GM19372 (cell line): ENCODE data around the gene OR10A3.

Source experiments
- ATAC-seq: cut with Tn5 transposase; IDR thresholded peaks from one replicate; pipeline ENCODE4 v1.9.1; 2021; ENCODE audit warnings: mild to moderate bottlenecking, low read depth, moderate library complexity; ENCODE audit not compliant: unreplicated experiment

OR10A3 gene

DNA sequence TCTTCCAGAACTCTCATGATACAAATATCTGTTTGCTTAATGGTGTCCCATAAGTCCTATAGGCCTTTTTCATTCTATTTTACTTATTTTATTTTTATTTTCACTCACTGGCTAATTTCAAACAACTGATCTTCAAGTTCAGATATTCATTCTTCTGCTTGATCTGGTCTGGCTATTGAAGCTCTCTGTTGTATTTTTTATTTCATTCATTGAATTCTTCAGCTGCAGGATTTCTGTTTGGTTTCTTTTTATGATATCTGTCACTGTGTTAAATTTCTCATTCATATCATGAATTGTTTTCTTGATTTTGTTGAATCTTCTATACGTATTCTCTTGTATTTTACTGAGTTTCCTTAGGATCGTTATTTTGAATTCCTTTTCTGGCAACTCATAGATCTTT lies 2.6 kb upstream of the OR10A3 start:
- no peak for ATAC-seq

DNA sequence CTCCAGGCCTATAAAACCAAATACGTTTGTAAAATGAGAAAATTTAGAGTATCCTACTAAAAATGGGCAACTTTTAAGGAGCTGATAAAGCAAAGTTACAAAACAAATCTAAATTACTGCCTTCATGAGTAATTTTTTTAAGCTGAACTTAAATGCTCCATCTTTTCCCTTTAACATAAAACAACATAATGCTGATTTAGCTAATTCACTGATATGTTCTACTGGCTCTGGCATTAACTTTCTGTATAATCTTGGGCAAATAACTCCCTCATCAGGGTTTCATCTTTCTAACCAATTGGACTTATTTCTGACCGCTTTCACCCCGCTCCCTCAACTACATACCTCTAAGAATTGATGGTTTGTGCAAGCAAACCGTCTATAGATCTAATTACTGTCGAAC lies 362 bp downstream of the OR10A3 start:
- ATAC-seq = no peak

DNA sequence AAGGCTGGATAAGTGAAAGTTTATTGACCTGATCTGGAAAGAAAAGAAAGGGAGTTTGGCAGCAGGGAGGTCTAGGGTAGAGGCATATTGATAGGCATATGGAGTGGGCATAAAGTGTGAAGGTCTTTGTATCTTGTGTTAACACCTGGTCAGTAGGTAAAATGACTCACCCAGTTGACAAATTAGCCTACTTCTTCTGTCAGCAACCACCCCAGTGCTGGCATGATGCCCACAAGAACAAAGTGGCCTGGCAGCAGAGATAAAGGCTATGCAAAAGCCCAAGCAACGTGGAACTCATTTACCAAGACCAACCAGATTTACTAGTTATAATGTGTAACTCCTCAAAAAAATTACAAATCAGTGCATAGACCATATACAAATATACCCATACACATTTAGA lies 4.9 kb downstream of the OR10A3 start:
- ATAC-seq = no peak

DNA sequence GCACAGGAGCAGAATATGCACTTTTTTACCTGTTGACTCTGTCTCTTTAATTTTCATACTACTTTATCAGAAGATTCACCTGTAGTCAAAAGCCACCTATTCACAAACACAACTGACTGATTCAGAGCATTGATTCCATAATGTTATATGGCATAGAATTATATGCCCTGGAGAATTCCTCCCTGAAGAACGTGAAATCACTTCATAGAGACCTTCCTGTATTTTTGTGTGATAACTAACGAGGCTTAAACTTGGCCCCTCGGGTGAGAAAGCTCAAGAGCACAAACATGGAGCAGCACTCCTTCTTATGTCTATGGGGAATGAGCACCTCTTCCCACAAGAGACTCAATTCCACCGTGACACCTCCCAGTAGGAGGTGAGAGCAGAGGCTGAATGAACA lies 10.3 kb downstream of the OR10A3 start, which contains the start of gene OR10A6:
TSS of gene OR10A6 (minus strand) at position 101 of the 400 bp plus-strand sequence. CDS start 2,606 bp downstream, outside the sequence.
- no peak for ATAC-seq

DNA sequence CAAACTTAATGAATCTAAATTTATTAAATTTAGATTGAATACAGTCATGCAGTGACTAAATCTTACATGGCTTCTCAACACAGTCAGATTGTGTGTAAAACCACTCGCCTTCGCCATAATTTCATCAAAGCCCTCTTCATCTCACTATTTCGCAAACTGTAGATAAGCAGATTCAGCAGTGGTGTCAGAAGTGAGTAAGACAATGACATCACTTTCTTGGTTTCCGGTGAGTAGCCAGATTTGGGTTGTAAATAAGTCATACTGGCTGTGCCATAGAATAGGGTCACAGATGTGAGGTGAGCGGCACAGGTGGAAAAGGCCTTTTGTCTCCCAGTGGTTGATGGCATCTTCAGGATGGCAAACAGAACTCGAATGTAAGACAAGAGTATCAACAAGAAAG lies 13.9 kb downstream of the OR10A3 start:
- ATAC-seq = no peak

DNA sequence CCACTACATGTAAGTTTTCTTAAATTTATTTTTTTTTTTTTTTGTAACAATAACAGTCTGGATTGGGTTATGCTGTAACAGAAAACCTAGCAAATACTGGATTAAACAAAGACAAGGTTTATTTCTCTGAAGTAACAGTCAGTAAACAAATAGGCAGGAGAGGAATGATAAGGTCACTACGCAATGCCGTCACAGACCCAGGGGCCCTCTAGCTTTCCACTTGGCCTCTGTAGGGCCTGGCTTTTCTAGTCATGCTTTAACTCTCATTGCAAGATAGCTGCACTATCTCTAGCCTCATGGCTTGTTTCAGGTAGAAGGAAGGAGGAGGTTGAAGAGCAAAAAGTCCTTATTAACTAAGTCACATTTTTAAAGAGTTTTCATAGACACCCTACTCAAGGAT lies 17.0 kb downstream of the OR10A3 start:
- ATAC-seq = no peak

DNA sequence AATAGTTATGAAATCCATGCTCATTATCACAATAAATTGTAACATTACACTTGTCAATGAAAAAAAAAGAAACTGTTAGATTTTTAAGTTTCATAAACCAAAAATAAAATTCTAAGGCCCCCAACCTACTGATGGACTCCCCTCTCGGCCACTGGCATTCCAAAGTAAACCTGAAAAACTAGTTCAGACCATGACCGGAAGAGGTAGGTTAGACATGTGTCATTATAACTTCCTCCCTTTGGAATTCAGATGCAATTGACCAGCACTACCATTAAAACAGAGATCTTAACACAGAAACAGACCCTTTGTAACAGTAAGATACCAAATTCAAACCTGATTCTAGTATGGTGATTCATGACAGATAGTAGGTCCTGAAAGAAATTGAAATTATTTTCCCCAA lies 23.4 kb downstream of the OR10A3 start:
- no peak for ATAC-seq

DNA sequence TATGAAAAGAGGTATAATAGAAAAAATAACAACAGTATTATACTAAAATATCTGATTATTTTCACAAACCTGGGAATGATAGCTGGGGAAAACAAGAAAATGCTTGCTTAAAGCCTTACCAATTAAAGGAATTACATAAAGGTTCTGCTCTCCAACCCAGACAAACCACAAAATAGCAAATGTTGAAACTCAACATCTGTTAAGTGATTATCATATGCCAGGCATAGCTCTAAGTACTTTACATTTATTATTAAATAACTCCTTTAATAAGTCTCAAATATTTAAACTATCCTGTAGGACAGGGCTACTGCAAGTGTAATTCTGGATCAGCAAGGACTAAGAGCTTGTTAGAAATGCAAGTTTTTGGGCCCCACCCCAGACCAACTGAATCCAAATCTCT lies 30.5 kb downstream of the OR10A3 start:
- ATAC-seq = no peak

DNA sequence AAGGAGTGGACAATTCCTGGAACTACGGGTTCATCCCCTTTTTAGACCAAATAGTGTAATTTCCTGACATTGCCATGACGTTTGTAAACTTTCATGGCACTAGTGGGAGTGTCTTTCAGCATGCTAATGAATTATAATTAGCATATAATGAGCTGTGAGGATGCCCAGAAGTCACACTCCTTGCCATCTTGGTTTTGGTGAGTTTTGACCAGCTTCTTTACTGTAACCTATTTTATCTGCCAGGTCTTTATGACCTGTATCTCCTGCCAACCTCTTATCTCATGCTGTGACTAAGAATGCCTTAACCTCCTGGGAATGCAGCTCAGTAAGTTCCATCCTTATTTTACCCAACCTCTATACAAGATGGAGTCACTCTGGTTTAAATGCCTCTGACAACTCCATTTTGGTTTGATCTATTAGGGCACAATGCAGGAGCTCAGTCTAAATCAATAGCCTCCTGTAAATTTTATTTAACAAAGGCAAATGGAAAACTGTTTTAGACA lies 31.2 kb downstream of the OR10A3 start:
- ATAC-seq = no peak

DNA sequence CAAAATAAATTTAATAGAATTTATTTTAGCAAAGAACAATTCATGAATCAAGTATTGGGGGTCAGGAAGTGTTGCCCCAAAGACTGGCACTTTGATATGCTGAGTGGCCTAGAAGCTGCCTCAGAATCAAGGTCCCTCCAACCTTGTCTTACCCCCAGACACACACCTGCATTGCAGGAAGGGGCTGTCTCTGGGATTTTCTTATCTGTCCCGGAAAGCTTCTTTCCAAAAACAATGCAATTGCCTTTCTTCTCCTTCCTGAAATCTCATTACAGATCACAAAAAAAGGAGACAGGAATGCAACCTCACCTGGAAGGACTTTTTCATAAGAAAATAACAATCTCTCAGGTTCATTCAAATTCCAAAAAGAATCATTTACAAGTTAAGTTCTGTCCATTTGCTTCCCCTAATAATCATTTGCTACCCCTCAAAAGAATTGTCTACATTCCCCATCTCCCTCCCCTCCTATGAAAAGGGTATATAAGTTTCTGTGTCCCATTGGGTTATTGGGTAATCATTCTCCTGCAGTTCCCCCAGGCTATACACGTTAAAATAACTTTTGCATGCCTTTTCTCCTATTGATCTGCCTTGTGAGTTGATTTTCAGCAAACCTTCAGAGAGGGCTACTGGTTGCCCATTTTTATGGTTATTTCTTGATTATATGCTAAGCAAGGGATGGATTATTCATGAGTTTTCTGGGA lies 31.8 kb downstream of the OR10A3 start:
- ATAC-seq = no peak

DNA sequence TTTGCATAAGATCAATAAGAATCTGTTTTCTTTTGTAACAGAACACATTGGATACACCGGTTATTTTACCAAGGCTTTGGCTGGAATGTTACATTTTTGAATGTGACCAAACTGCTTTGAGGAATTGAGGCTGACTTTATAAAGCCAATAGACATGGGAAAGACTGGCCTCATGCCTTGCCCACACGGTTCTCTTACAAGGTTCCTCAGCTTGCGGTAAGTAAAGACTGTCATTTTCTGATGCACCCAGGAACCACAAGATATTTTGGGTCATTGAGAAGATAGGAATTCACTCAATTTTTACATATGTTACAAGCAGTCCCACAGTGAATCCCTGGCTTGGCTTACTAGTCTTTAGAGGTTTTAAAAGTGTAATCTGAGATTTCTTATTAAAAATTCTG lies 34.4 kb downstream of the OR10A3 start:
- no peak for ATAC-seq

DNA sequence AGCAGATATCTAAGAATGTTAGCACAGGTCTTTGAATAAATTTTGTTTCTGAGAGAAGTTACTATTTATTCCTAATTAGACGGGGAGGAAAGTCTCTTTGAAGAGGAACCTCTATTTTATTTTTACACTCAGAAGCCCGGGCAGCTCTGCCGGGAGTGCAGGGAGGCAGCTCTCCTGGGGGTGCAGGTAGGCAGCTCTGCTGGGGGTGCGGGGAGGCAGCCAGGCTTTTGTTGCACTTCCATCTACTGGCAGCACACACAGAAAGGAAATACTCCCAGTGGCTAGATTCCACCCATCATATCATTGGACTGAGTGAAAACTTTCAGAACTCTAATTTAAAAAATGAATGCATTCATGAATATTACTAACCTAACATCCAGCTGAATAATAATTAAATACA lies 35.0 kb downstream of the OR10A3 start:
- ATAC-seq = no peak

DNA sequence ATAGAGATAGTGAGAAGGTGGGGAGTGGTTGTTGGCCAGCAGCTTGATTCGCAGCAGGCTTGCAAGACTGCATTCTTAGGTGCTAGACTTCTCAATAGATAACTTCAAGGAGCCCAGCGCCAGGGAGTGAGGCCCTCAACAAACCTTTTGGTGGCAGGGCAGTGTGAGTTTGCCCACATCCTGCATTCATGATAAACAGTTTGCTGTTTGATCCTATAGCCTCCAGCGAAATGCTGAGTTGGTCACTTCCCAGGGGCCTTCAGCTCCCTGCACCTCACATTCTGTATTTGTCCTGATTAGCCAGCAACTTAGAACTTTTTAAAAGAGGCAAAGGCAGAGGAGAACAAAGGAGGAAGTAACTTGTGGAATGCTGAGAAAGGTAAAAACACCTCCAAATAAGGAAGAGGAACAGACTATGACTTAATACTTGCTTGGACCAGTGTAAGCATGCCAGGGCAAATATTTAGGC lies 35.5 kb downstream of the OR10A3 start:
- no peak for ATAC-seq

DNA sequence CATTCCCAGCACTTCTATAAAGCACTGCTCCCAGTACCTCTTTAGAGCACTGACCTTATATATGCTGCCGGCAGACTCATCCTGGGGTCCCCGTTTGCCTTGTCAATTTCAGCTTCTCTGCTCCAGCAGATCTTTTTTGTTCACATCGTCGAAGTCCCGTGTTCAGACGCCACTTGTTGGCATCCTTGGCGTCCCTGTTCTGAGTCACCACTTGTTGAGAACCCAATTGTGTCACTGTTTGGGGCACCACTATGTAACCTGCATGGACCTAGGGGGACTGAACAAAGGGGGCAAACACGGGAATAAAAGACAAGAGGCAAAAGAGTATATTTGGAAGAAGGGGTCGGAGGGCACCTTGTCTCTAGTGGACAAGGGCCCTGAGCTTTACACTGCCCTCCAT lies 36.0 kb downstream of the OR10A3 start:
- no peak for ATAC-seq

DNA sequence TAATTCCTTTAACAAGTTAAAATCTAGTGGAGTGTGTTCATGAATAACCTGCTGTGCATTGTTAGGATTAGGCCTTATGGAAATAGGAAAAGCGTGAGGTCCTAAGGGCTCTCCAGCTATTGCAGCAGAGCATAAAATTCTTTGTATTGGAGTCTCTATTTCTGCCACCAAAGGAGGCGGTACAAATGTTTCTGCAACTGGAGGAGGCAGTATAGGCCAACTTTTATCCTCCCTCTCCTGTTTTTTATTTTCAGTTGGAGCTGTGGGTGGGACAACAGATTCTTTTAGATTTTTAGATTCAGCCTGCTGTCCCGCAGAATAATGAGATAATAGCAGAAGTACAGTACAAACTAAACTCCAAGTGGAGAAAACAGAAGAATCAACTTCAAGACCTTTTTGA lies 36.6 kb downstream of the OR10A3 start:
- no peak for ATAC-seq

DNA sequence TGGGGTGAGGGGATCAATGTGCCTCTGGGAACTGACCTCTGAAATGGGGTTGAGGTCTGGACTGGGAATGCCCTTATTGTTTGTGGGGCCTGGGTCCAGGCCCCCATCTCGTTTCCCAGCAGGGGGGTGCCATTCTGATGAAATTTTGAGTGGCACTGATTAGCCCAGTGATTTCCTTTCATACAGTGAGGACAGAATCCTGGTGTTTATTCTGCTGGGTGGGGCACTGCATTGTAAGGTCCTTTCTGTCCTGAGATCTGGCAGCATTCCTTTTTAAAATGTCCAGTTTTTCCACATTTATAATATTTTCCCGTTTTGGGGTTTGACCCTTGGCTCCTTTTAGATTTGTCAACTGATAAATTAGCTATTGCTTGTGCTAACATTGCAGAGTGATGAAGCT lies 37.6 kb downstream of the OR10A3 start:
- ATAC-seq = no peak

DNA sequence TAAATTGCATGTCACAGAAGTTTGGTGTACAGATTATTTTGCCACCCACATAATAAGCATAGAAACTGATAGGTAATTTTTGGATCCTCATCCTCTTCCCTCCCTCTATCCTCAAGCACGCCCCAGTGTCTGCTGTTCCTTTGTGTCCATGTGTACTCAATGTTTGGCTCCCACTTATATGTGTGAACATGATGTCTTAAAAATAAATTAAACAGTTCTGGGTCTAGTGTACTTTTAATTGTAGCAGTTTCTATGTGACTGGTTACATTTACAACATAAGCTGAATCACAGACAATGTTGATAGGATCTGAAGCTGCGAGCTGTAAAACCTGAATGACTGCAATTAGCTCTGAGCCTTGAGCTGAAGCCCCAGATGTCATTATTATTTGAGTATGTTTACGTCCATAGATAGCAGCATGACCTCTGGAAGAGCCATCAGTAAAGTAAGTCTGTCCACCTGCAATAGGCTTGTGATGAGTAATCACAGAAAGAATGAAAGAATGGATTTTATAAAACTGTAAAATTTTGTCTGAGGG lies 40.1 kb downstream of the OR10A3 start:
- no peak for ATAC-seq

DNA sequence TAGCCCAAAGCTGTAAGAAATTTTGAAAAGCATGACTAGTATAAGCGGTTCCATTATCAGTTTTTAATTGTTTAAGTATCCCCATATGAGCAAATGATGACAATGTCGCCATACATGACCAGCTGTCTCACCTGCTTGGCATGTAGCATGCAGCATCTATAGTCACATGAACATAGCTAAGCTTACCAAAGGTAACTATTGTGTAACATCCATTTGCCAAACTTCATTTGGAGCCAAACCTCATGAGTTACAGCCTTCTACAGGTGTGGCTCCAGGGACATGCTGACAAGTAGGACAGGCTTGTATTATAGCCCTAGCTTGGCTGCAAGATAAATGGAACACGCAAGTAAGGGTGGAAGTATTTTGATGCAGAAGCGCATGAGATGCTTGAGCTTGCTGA lies 40.8 kb downstream of the OR10A3 start:
- no peak for ATAC-seq

DNA sequence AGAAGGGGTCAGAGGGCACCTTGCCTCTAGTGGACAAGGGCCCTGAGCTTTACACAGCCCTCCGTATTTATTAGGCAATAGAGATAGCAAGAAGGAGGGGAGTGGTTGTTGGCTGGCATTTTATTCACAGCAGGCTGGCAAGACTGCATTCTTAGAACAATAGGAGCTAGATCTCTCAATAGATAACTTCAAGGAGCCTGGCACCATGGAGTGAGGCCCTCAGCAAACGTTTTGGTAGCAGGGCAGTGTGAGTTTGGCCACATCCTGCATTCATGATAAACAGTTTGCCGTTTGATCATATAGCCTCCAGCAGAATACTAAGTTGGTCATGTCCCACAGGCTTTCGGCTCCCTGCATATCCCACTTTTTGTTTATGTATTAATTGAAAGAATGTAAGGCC lies 42.1 kb downstream of the OR10A3 start:
- ATAC-seq = no peak

DNA sequence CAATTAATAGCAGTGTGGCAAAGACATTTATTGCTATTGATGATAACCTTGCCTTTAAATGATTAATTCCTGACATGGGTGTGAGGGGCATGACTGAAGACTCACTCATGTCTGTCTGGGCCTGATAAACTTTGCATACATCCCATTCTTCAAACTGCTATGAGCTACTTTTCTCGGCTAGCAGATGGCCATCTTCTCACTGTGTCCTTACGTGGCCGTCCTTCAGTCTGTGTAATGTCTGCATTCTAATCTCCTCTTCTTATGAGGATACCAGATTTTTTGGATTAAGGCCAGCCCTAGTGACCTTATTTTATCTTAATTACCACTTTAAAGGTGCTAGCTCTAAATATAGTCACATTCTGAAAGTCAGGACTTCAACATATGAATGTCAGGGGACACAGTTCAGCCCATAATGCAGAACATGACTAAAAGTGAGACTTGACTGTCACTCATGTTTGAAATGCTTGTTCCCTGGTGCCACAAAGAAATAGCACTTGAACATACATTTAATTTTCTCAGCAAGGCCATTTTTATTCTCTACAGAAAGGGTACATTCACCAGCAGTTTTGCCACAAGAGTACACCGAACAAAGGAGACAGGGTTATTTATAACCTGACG lies 42.7 kb downstream of the OR10A3 start:
- no peak for ATAC-seq

DNA sequence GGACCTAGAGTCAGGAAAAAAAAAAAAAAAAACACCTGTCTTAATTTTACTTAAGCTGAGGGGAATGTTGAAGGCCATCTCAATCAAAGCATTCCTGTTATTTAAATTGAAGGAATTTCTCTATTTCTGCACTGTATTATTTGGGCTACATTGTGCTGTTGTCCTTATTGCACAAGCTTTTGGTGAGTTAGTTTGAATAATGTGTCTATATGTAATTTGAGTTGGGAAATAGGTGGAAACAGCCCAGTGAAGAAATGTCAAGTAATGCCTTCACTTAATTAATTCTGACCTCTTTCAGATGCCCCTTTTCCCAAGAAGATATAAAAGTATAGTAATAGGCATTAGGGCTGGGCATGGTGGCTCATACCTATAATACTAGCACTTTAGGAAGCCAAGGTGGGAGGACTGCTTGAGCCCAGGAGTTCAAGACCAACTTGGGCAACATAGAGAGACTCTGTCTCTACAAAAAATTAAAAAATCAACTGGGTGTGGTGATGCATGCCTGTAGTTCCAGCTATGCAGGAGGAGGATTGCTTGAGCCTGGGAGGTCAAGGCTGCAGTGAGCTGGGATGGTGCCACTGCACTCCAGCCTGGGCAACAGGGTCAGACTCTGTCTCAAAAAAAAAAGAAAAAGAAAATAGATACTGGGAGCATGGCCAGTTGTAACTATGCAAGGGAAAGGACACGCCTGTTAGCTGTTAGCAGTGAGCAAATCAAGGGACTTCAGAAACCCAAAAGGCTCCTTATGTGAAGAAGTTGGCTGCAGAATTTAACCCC lies 45.3 kb downstream of the OR10A3 start:
- ATAC-seq = no peak
